Naive thymus-derived CD8-positive, alpha-beta T cell (primary cell): ENCODE data around the gene TSPAN17. TPM values are rescaled to one million over a fixed set of nuclear protein-coding genes. Genes with fewer than 3 reads are reported as not detected.
"Not testable (repeated sequence)": the region's sequence is repeated elsewhere in the genome, so short reads cannot be mapped to it uniquely, and the experiment has no call there.

Source experiments
- ATAC-seq, 2 donors: fragments of 150-1000 bp; cut with Tn5 transposase in 1 of 2; sonication (Bioruptor Pico), chemical (Tn5 transposase) in 1 of 2; 1 replicate in 1 of 2; 2 replicates in 1 of 2; pipeline ENCODE4 v1.10.0; 2021; ENCODE audit warnings: mild to moderate bottlenecking in 2 of 2, moderate library complexity in 2 of 2
- POLR2A ChIA-PET: fragments of 350-600 bp; sonication (Branson Sonifier 250); formaldehyde crosslinking; loops from one replicate; lab custom pipeline; 2021; ENCODE audit warnings: antibody characterized with exemption; lab: Charles Lee
- DNase-seq, 10 donors: peaks; one replicate each; pipeline versions ENCODE4 v3.0.0 to v3.0.0-alpha.2; 2020 to 2022
- H3K27ac Mint-ChIP-seq, 10 donors: one replicate each; pipeline ENCODE4 v1.8.0; 2020 to 2022; ENCODE audit warnings: mild to moderate bottlenecking in 10 of 10, mixed read lengths in 10 of 10, moderate library complexity in 4 of 10, inconsistent platforms in 1 of 10
- H3K27me3 Mint-ChIP-seq, 5 donors: one replicate each; pipeline ENCODE4 v1.8.0; 2021 to 2022; ENCODE audit warnings: mixed read lengths in 5 of 5
- H3K36me3 Mint-ChIP-seq, 3 donors: one replicate each; pipeline ENCODE4 v1.8.0; 2020 to 2022; ENCODE audit warnings: mixed read lengths in 3 of 3, mild to moderate bottlenecking in 2 of 3, inconsistent platforms in 1 of 3
- H3K4me1 Mint-ChIP-seq, 4 donors: one replicate each; pipeline ENCODE4 v1.8.0; 2021 to 2022; ENCODE audit warnings: mixed read lengths in 4 of 4
- H3K4me3 Mint-ChIP-seq, 10 donors: one replicate each; pipeline ENCODE4 v1.8.0; 2020 to 2022; ENCODE audit warnings: mild to moderate bottlenecking in 10 of 10, mixed read lengths in 10 of 10, moderate library complexity in 6 of 10, inconsistent platforms in 1 of 10
- H3K9me3 Mint-ChIP-seq, 9 donors: one replicate each; pipeline ENCODE4 v1.8.0; 2020 to 2022; ENCODE audit warnings: mixed read lengths in 9 of 9, mild to moderate bottlenecking in 3 of 9, inconsistent platforms in 1 of 9, moderate library complexity in 1 of 9
- polyA plus RNA-seq, 3 donors: library from polyadenylated mRNA; unstranded; fragments of 300-500 nt; fragmentation: Illumina TruSeq; gene quantifications; one replicate each; pipeline ENCODE4 v1.2.3, GENCODE V29; 2021
- total RNA-seq, 8 experiments: library from RNA in 2 of 8; stranded (reverse) in 2 of 8; gene quantifications; one replicate each; pipeline ENCODE4 v1.2.3 and lab custom pipeline; 2021 to 2026

Gene TSPAN17
- total RNA-seq (10 to 100 TPM; 19.4 to 21.4 TPM), polyA plus RNA-seq (10 to 100 TPM; 13.5 to 26.0 (median 18.4) TPM), total RNA-seq (lab: John Stamatoyannopoulos, UW) (17.8 to 50.5 (median 26.4) reads per million in 6 experiments)

DNA sequence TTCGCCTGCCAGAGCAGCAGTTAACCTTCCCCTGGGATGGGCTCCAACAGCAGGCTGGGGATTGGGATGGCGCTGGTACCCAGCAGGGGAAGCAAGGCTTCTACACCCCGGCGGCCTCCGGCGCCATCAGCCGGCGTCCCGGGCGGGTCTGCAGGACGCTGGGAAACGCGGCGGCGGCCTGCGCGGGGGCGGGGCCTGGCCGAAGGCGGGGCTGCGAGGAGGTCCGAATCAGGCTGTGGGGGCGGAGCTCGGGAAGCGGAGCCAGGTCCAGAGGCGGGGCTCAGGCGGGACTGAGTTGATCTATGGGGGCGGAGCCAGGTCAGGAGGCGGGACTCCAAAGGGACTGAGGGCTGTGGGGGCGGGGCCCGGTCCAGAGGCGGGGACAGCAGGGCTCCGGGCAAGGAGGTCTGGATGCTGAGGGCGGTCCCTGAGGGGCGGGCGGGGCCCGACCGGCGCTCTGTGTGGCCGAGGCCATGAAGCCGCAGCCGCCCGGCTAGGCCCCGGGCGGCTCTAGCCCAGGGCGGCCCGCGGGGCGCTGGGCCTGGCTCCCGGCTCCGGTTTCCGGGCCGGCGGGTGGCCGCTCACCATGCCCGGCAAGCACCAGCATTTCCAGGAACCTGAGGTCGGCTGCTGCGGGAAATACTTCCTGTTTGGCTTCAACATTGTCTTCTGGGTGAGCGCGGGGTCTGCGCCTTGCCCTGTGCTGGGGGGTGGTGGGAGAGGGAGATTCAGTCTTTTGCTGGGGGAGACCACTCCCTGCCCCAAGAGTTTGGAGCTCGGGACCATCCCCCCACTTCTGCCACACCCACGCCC lies at the start of gene TSPAN17:
TSPAN17 (plus strand) TSS at position 455 of the 813 bp plus-strand sequence; CDS start at position 587, 132 bp downstream.
- DNase-seq (peak; percentile 87 to 98 (median 93)), ATAC-seq (peak; percentile 83 to 84)
- Mint-ChIP-seq H3K4me3 (peak within 1 kb of the TSS; percentile 80 to 94 (median 90)), H3K27ac (peak within 1 kb of the TSS; percentile 80 to 96 (median 91)), H3K9me3 (no peaks in the 10 kb centered on the region), H3K36me3 (peaks cover 0 to 1% (median 0%) of the 10 kb centered on the region in 3 donors), H3K4me1 (peaks cover 35 to 61% (median 56%) of the 10 kb centered on the region in 4 donors), H3K27me3 (no peaks in the 10 kb centered on the region)
- POLR2A ChIA-PET: interaction anchor here (0.7 to 3.5 kb wide), 14 partner anchors 10 to 359 kb away, joined by 3 to 23 read pairs (median 4); partner anchors contain the start of genes CLTB, FAF2, HIGD2A and KIAA1191

- DNase-seq, ATAC-seq, H3K4me1 Mint-ChIP-seq, H3K4me3 Mint-ChIP-seq, H3K27ac Mint-ChIP-seq, POLR2A ChIA-PET, H3K27me3 Mint-ChIP-seq, H3K36me3 Mint-ChIP-seq, H3K9me3 Mint-ChIP-seq: not testable (repeated sequence)
Observed at GRCh38 chr5:176599749-176600430, 47.4 kb upstream of the TSPAN17 start.

GRCh38 chr5:176601901-176602482 lies 45.3 kb upstream of the TSPAN17 start:
- ATAC-seq (no peak), DNase-seq (no peak)
- Mint-ChIP-seq H3K9me3 (no peaks in the 10 kb centered on the region), H3K36me3 (no peaks in the 10 kb centered on the region), H3K27ac (no peak overlapping the region), H3K4me3 (no peak overlapping the region), H3K27me3 (peaks cover 0 to 5% (median 0%) of the 10 kb centered on the region in 5 donors), H3K4me1 (peaks cover 0 to 4% (median 0%) of the 10 kb centered on the region in 4 donors)
- POLR2A ChIA-PET: no interaction called here

- no peak overlapping the region for H3K27ac Mint-ChIP-seq
Observed at GRCh38 chr5:176603091-176603490, 44.2 kb upstream of the TSPAN17 start.

GRCh38 chr5:176606032-176606431 lies 41.3 kb upstream of the TSPAN17 start:
- Mint-ChIP-seq H3K9me3 (peaks cover 0 to 6% (median 0%) of the 10 kb centered on the region in 9 donors), H3K4me3 (no peak overlapping the region), H3K36me3 (peaks cover 0 to 4% (median 0%) of the 10 kb centered on the region in 3 donors), H3K27ac (no peak overlapping the region), H3K4me1 (peaks cover 10 to 12% (median 11%) of the 10 kb centered on the region in 4 donors), H3K27me3 (peaks cover 7 to 16% (median 13%) of the 10 kb centered on the region in 5 donors)
- no peak for DNase-seq
- no peak for ATAC-seq
- POLR2A ChIA-PET: no interaction called here

More at GRCh38 chr5:176603091-176603490, 44.2 kb upstream of the TSPAN17 start:
- Mint-ChIP-seq H3K9me3 (no peaks in the 10 kb centered on the region), H3K36me3 (no peaks in the 10 kb centered on the region), H3K4me3 (no peak overlapping the region), H3K27me3 (peaks cover 0 to 5% (median 0%) of the 10 kb centered on the region in 5 donors), H3K4me1 (peaks cover 0 to 4% (median 0%) of the 10 kb centered on the region in 4 donors)
- POLR2A ChIA-PET: no interaction called here
- ATAC-seq: no peak
- DNase-seq: no peak

GRCh38 chr5:176606875-176607274 lies 40.4 kb upstream of the TSPAN17 start:
- Mint-ChIP-seq H3K4me3 (no peak overlapping the region), H3K4me1 (peaks cover 10 to 15% (median 12%) of the 10 kb centered on the region in 4 donors), H3K9me3 (peaks cover 0 to 6% (median 0%) of the 10 kb centered on the region in 9 donors), H3K27me3 (peaks cover 13 to 21% (median 20%) of the 10 kb centered on the region in 5 donors), H3K36me3 (peaks cover 0 to 4% (median 2%) of the 10 kb centered on the region in 3 donors), H3K27ac (no peak overlapping the region)
- POLR2A ChIA-PET: no interaction called here
- no peak for DNase-seq
- no peak for ATAC-seq

- peaks cover 16 to 32% (median 31%) of the 10 kb centered on the region in 5 donors for H3K27me3 Mint-ChIP-seq
- ATAC-seq (no peak), DNase-seq (no peak)
- peak overlapping the region; percentile 79 to 94 (median 90) for H3K4me3 Mint-ChIP-seq
- H3K36me3 Mint-ChIP-seq: peaks cover 0 to 4% (median 2%) of the 10 kb centered on the region in 3 donors
- no peak overlapping the region for H3K27ac Mint-ChIP-seq
- peaks cover 0 to 8% (median 0%) of the 10 kb centered on the region in 9 donors for H3K9me3 Mint-ChIP-seq
- H3K4me1 Mint-ChIP-seq: peaks cover 10 to 14% (median 12%) of the 10 kb centered on the region in 4 donors
- POLR2A ChIA-PET: no interaction called here
Observed at GRCh38 chr5:176608142-176608705, 39.1 kb upstream of the TSPAN17 start.

- peak; percentile 8 to 41 for ATAC-seq
- Mint-ChIP-seq H3K4me1 (peaks cover 10 to 14% (median 12%) of the 10 kb centered on the region in 4 donors), H3K27me3 (peaks cover 18 to 40% (median 26%) of the 10 kb centered on the region in 5 donors), H3K9me3 (peaks cover 0 to 8% (median 0%) of the 10 kb centered on the region in 9 donors), H3K27ac (peak overlapping the region in 4 of 10 donors; percentile 54 to 75 (median 58)), H3K4me3 (peak overlapping the region; percentile 79 to 94 (median 90)), H3K36me3 (peaks cover 0 to 4% (median 2%) of the 10 kb centered on the region in 3 donors)
- POLR2A ChIA-PET: interaction anchor here (1.8 kb wide), 1 partner anchor 73 kb away, joined by 4 read pairs; no protein-coding TSS in a partner anchor
- no peak for DNase-seq
Observed at GRCh38 chr5:176608937-176609723, 38.2 kb upstream of the TSPAN17 start.

GRCh38 chr5:176609724-176610434 lies 37.4 kb upstream of the TSPAN17 start, which contains the start of gene GPRIN1:
TSS of gene GPRIN1 (minus strand) at chr5:176610156. CDS start at chr5:176599834, 10,322 bp downstream.
- Mint-ChIP-seq H3K4me1 (peaks cover 10 to 14% (median 12%) of the 10 kb centered on the region in 4 donors), H3K4me3 (peak within 1 kb of the TSS; percentile 79 to 94 (median 90)), H3K36me3 (peaks cover 0 to 4% (median 2%) of the 10 kb centered on the region in 3 donors), H3K27ac (peak within 1 kb of the TSS in 4 of 10 donors; percentile 54 to 75 (median 58)), H3K27me3 (peaks cover 18 to 41% (median 26%) of the 10 kb centered on the region in 5 donors), H3K9me3 (peaks cover 0 to 8% (median 0%) of the 10 kb centered on the region in 9 donors)
- ATAC-seq: peak; percentile 61 to 82
- DNase-seq: peak in 7 of 10 donors; percentile 32 to 48 (median 38)
- POLR2A ChIA-PET: interaction anchor here (1.8 kb wide), 1 partner anchor 74 kb away, joined by 4 read pairs; no protein-coding TSS in a partner anchor

- POLR2A ChIA-PET: interaction anchor here (1.8 kb wide), 1 partner anchor 75 kb away, joined by 4 read pairs; no protein-coding TSS in a partner anchor
- no peak for DNase-seq
- H3K9me3 Mint-ChIP-seq: peaks cover 0 to 8% (median 0%) of the 10 kb centered on the region in 9 donors
Observed at GRCh38 chr5:176610435-176610773, 36.9 kb upstream of the TSPAN17 start.

More at GRCh38 chr5:176610435-176610773, 36.9 kb upstream of the TSPAN17 start:
- Mint-ChIP-seq H3K4me1 (peaks cover 10 to 14% (median 12%) of the 10 kb centered on the region in 4 donors), H3K36me3 (peaks cover 0 to 4% (median 2%) of the 10 kb centered on the region in 3 donors), H3K27ac (no peak overlapping the region), H3K27me3 (peaks cover 18 to 45% (median 27%) of the 10 kb centered on the region in 5 donors), H3K4me3 (peak overlapping the region; percentile 62 to 80 (median 76))
- no peak for ATAC-seq
